GM18861 (cell line): ENCODE data around the gene IFNG.

Source experiments
- ATAC-seq: cut with Tn5 transposase; IDR thresholded peaks from one replicate; pipeline ENCODE4 v1.9.1; 2021; ENCODE audit not compliant: unreplicated experiment

Gene IFNG

GRCh38 chr12:68169213-68169889 is 9.8 kb upstream of the IFNG start:
- ATAC-seq: no peak

- ATAC-seq: no peak
These were observed 6.8 kb upstream of the IFNG start for GRCh38 chr12:68166317-68166831.

GRCh38 chr12:68163560-68164081 is 4.1 kb upstream of the IFNG start:
- peak; percentile 64 for ATAC-seq

GRCh38 chr12:68162374-68162773 is 2.8 kb upstream of the IFNG start:
- ATAC-seq: no peak

- ATAC-seq: no peak
These were observed 1.1 kb downstream of the IFNG start for GRCh38 chr12:68158432-68158831.

GRCh38 chr12:68157380-68157779 is 2.2 kb downstream of the IFNG start:
- ATAC-seq: no peak

- no peak for ATAC-seq
These were observed 2.9 kb downstream of the IFNG start for GRCh38 chr12:68156636-68157035.

GRCh38 chr12:68154779-68155178 is 4.8 kb downstream of the IFNG start:
- ATAC-seq: no peak

GRCh38 chr12:68148261-68148951 is 11.1 kb downstream of the IFNG start:
- no peak for ATAC-seq

GRCh38 chr12:68140556-68140955 is 19.0 kb downstream of the IFNG start:
- no peak for ATAC-seq

- no peak for ATAC-seq
These were observed 19.6 kb downstream of the IFNG start for GRCh38 chr12:68139941-68140340.

GRCh38 chr12:68139001-68139400 is 20.5 kb downstream of the IFNG start:
- no peak for ATAC-seq

GRCh38 chr12:68138480-68138879 is 21.1 kb downstream of the IFNG start:
- ATAC-seq: no peak

- ATAC-seq: no peak
These were observed 22.2 kb downstream of the IFNG start for GRCh38 chr12:68137335-68137830.

GRCh38 chr12:68135520-68135919 is 24.0 kb downstream of the IFNG start:
- ATAC-seq: no peak

- ATAC-seq: no peak
These were observed 27.6 kb downstream of the IFNG start for GRCh38 chr12:68131867-68132414.

GRCh38 chr12:68129979-68130378 is 29.6 kb downstream of the IFNG start:
- no peak for ATAC-seq

GRCh38 chr12:68122236-68122920 is 37.2 kb downstream of the IFNG start:
- ATAC-seq: no peak

- ATAC-seq: no peak
These were observed 38.4 kb downstream of the IFNG start for GRCh38 chr12:68121143-68121542.

- ATAC-seq: peak; percentile 87
These were observed 39.8 kb downstream of the IFNG start for GRCh38 chr12:68119724-68120211.

- ATAC-seq: peak; percentile 67
These were observed 40.3 kb downstream of the IFNG start for GRCh38 chr12:68119250-68119649.
